Peyer's patch (tissue), 4 donors: ENCODE data around the gene CHURC1.

Experiments used
- POLR2A ChIP-seq, 2 donors: fragments of 450-650 bp; IDR thresholded peaks; one replicate each; pipeline ENCODE4 v1.5.1; 2017; ENCODE audit warnings: antibody characterized with exemption in 2 of 2, mild to moderate bottlenecking in 2 of 2, moderate library complexity in 2 of 2
- TF ChIP-seq, protein P1 (sequence below), 6 experiments: fragments of 450-650 bp in 4 of 6; fragments of 200-600 bp in 2 of 6; sonication (generic) in 1 of 6; IDR thresholded peaks; one replicate each; pipeline ENCODE4 v1.5.1; 2017 to 2019; ENCODE audit warnings: antibody characterized with exemption in 6 of 6, mild to moderate bottlenecking in 3 of 6, moderate library complexity in 1 of 6

DNA sequence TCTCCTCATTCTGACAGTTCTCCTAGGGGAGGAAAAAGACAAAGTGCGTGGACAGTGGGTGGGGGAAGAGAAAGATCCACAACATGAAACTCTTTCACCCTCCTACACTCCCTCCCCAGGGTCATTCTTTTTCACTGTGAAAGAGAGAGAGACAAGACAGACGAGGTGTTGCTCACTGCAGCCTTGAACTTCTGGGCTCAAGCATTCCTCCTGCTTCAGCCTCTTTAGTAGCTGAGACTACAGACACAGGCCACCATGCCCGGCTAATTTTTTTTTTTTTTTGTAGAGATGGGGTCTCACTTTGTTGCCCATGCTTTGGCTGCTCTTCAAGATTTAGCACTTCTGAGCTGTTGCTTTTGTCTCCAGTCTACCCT, 25.5 kb downstream of the CHURC1 start:
- no peak for TF ChIP-seq POLR2A (IDR thresholded peaks at IDR 0.05)
- TF ChIP-seq, protein P1, sequence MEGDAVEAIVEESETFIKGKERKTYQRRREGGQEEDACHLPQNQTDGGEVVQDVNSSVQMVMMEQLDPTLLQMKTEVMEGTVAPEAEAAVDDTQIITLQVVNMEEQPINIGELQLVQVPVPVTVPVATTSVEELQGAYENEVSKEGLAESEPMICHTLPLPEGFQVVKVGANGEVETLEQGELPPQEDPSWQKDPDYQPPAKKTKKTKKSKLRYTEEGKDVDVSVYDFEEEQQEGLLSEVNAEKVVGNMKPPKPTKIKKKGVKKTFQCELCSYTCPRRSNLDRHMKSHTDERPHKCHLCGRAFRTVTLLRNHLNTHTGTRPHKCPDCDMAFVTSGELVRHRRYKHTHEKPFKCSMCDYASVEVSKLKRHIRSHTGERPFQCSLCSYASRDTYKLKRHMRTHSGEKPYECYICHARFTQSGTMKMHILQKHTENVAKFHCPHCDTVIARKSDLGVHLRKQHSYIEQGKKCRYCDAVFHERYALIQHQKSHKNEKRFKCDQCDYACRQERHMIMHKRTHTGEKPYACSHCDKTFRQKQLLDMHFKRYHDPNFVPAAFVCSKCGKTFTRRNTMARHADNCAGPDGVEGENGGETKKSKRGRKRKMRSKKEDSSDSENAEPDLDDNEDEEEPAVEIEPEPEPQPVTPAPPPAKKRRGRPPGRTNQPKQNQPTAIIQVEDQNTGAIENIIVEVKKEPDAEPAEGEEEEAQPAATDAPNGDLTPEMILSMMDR (IDR thresholded peaks at IDR 0.05): no peak
